ENCODE results near the gene HK3. TPM values are rescaled to one million over a fixed set of nuclear protein-coding genes. Genes with fewer than 3 reads are reported as not detected.

Gene HK3
- total RNA-seq, 1 donor from 2014 or later = not detected

GRCh38 chr5:176851871-176852658 lies 47.1 kb downstream of the HK3 start:
- no peak for DNase-seq (ENCODE audit: extremely low read depth, low read depth, low spot score)

- no peak for DNase-seq (ENCODE audit: extremely low read depth, low read depth, low spot score)
Observed at GRCh38 chr5:176851380-176851779, 47.8 kb downstream of the HK3 start.

GRCh38 chr5:176850371-176851245 lies 48.5 kb downstream of the HK3 start:
- no peak for DNase-seq (ENCODE audit: extremely low read depth, low read depth, low spot score)

- no peak for DNase-seq (ENCODE audit: extremely low read depth, low read depth, low spot score)
Observed at GRCh38 chr5:176849611-176850227, 49.4 kb downstream of the HK3 start.

- no peak for DNase-seq (ENCODE audit: extremely low read depth, low read depth, low spot score)
Observed at GRCh38 chr5:176848651-176849050, 50.5 kb downstream of the HK3 start.

GRCh38 chr5:176847726-176848290 lies 51.3 kb downstream of the HK3 start:
- DNase-seq (ENCODE audit: extremely low read depth, low read depth, low spot score) = no peak

- DNase-seq (ENCODE audit: extremely low read depth, low read depth, low spot score) = no peak
Observed at GRCh38 chr5:176847148-176847547, 52.0 kb downstream of the HK3 start.

GRCh38 chr5:176846335-176847140 lies 52.6 kb downstream of the HK3 start:
- no peak for DNase-seq (ENCODE audit: extremely low read depth, low read depth, low spot score)

GRCh38 chr5:176845392-176845713 lies 53.8 kb downstream of the HK3 start:
- no peak for DNase-seq (ENCODE audit: extremely low read depth, low read depth, low spot score)

- no peak for DNase-seq (ENCODE audit: extremely low read depth, low read depth, low spot score)
Observed at GRCh38 chr5:176844706-176845391, 54.3 kb downstream of the HK3 start.

- no peak for DNase-seq (ENCODE audit: extremely low read depth, low read depth, low spot score)
Observed at GRCh38 chr5:176844281-176844680, 54.9 kb downstream of the HK3 start.

GRCh38 chr5:176843673-176844072 lies 55.5 kb downstream of the HK3 start:
- no peak for DNase-seq (ENCODE audit: extremely low read depth, low read depth, low spot score)

- peak; percentile 57 for DNase-seq (ENCODE audit: extremely low read depth, low read depth, low spot score)
Observed at GRCh38 chr5:176837707-176838115, 61.4 kb downstream of the HK3 start.

- DNase-seq (ENCODE audit: extremely low read depth, low read depth, low spot score) = no peak
Observed at GRCh38 chr5:176836811-176837706, 62.1 kb downstream of the HK3 start.

- DNase-seq (ENCODE audit: extremely low read depth, low read depth, low spot score) = no peak
Observed at GRCh38 chr5:176835918-176836317, 63.2 kb downstream of the HK3 start.

- DNase-seq (ENCODE audit: extremely low read depth, low read depth, low spot score) = no peak
Observed at GRCh38 chr5:176833286-176833685, 65.9 kb downstream of the HK3 start.

- DNase-seq (ENCODE audit: extremely low read depth, low read depth, low spot score) = no peak
Observed at GRCh38 chr5:176832162-176832561, 67.0 kb downstream of the HK3 start.

- DNase-seq (ENCODE audit: extremely low read depth, low read depth, low spot score) = no peak
Observed at GRCh38 chr5:176831425-176831824, 67.7 kb downstream of the HK3 start.

- no peak for DNase-seq (ENCODE audit: extremely low read depth, low read depth, low spot score)
Observed at GRCh38 chr5:176830995-176831423, 68.1 kb downstream of the HK3 start.
